Caki2 (cell line): ENCODE data around the gene CASZ1. TPM values are rescaled to one million over a fixed set of nuclear protein-coding genes. Genes with fewer than 3 reads are reported as not detected.

Experiments used
- DNase-seq: peaks from one replicate; pipeline ENCODE4 v3.0.0-alpha.2; 2015; ENCODE audit warnings: low read depth
- in situ Hi-C: cut with HindIII; loops from 2 replicates; pipeline ENCODE4 v1.10.0; 2016; ENCODE audit warnings: low sequenced_read_pairs, low pct_unique_long_range_greater_than_20kb, mixed read lengths
- total RNA-seq: library from RNA; depleted of rRNA; stranded (reverse); fragments of >200 nt; shearing (Covaris generic); gene quantifications from 2 replicates; pipeline ENCODE4 v1.2.3, GENCODE V29; 2014; ENCODE audit warnings: low replicate concordance

CASZ1 gene
- total RNA-seq, 1 experiment from 2014 or later: 3.7 TPM

DNA sequence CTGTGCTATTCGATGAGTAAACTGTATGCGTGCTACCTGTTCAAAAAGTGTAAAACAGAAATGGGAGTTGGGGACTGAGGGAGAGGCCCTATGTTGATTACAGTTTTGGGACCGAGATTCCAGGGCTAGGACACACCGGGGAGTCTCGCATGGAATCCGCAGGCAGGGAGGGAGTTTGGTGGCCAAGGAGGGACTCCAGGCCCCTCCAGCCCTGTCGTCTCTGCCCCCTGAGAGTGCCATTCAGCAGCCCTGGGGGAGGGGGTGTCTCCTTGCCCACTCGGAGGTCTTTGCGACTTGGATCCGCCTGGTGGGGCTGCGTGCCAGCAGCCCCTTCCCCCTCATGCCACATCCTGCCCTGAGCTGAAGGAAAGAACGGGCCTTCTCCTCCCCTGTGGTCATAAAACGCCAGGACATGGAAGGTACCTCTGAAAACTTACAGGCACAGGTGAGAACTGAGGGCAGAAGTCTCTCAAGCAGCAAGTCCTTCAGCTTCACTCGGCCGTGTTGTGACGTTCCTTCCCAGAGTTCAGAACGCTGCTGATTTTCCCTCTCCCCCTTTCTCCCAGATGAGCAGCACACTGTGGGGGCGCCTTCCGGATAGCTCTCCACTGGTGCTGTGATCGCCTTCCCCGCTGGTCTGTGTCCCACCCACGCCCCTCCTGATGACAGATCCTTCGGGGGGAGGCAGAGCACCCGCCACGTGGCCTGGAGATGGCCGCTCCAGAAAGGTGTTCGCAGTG, 180.3 kb downstream of the CASZ1 start:
- in situ Hi-C loops: no loop called here
- no peak for DNase-seq

GRCh38 chr1:10615332-10615731, 181.1 kb downstream of the CASZ1 start:
- no peak for DNase-seq
- in situ Hi-C loops: no loop called here

DNA sequence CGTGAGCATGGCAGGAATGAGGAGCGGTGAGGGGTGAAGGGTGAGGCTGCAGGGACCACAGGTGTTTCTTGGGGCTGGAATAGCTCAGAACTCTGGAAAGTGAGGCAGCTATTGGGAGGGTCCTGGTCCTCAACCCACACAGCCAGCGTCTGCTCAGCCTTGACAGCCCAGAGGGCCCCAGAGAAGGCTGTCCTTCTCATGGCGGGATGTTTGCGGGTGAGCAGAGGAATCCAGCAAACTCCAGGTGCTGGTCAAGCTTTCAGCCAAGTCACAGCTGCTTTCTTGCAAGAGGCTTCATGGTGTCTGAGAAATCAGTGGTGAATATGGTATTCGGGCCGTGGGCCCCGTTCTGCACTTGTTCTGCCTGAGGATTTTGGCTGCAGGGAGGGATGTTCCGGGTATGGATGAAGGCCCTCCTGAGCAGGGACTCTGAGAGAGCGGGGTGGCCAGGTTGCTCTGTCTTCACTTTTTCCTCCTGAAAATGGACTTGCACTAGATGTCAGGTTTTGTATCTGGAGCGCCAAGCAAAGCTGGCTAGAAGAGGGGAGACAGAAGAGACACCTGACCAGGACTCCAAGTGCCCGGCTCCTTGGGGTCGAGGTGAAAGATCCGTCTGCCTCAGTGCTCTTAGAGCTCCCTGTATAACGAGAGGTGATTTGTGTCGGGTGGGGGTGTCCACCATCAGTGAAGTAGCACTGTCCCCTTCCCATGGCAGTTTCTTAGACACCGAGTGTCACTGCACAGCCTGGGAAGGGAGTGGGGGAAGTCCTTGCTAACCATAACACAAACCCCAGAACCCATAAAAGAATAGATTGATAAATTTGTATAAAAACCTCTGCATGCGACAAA, 181.8 kb downstream of the CASZ1 start:
- in situ Hi-C loops: no loop called here
- DNase-seq: no peak

GRCh38 chr1:10613861-10614260, 182.6 kb downstream of the CASZ1 start:
- in situ Hi-C loops: no loop called here
- DNase-seq: no peak

GRCh38 chr1:10613340-10613739, 183.1 kb downstream of the CASZ1 start:
- in situ Hi-C loops: no loop called here
- no peak for DNase-seq

GRCh38 chr1:10612436-10613160, 183.8 kb downstream of the CASZ1 start:
- no peak for DNase-seq
- in situ Hi-C loops: no loop called here

DNA sequence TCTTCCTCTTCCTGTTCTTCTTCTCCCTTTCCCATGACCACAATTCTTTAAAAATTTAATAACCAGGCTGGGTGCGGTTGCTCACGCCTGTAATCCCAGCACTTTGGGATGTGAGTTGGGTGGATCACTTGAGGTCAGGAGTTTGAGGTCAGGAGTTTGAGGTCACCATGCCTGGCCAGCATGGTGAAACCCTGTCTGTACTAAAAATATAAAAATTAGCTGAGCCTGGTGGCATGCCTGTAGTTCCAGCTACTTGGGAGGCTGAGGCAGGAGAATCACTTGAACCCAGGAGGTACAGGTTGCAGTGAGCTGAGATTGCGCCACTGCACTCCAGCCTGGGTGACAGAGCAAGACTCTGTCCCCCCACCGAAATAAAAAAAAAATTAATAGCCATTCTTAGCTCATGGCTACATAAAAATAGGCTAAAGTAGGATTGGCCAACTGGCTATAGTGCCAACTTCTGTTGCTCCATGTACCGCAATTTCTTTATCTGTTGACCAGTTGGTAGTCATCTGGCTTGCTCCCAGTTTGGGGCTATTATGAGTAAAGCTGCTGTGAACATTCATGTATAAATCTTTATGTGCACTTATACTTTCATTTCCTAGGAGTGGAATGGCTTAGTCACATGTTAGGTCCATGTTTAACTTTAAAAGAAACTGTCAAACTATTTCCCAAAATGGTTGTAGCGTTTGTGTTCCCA, 185.4 kb downstream of the CASZ1 start:
- DNase-seq: no peak
- in situ Hi-C loops: no loop called here

DNA sequence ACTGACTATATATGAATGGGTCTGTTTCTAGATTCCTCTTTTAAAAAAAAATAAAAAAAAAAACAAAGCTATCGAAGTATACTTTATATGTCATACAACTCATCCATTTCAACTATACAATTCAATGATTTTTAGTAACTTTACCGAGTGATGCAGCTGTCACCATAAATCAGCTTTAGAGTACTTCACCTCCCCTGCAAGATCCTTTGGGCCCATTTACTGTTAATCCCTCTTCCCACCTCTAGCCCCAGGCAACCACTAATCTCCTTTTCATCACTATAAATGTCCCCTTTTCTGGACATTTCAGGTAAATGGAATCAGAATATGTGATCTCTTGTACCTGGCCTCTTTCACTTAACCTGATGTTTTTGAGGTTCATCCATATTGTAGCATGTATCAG, 187.8 kb downstream of the CASZ1 start:
- in situ Hi-C loops: no loop called here
- DNase-seq: no peak

- in situ Hi-C loops: no loop called here
- DNase-seq: peak; percentile 45
Measured at GRCh38 chr1:10607228-10607627, 189.2 kb downstream of the CASZ1 start.

- in situ Hi-C loops: no loop called here
- peak; percentile 58 for DNase-seq
Measured at GRCh38 chr1:10606064-10606463, 190.4 kb downstream of the CASZ1 start.

DNA sequence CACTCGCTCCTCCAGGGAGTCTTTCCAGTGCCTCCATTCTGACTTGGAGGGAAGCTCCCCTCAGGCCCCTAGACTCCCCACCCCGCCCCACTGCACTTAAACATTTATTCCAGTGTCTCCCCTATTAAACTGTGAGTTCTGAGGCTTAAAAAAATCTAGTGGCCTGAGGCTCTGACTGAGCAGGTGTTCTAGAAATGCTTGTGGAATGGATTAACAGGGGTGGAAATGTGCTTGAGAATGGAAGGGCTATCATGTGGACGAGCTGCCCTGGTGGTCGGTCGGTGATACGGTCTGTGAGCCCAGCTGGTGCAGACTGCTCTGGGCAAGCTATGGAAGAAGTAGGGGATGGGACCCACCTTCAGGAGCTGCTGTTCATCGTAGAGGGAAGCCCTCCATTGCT, 191.5 kb downstream of the CASZ1 start:
- no peak for DNase-seq
- in situ Hi-C loops: no loop called here

- no peak for DNase-seq
- in situ Hi-C loops: no loop called here
Measured at GRCh38 chr1:10602936-10603335, 193.5 kb downstream of the CASZ1 start.

GRCh38 chr1:10601342-10602070, 194.9 kb downstream of the CASZ1 start:
- in situ Hi-C loops: no loop called here
- peak; percentile 23 for DNase-seq

DNA sequence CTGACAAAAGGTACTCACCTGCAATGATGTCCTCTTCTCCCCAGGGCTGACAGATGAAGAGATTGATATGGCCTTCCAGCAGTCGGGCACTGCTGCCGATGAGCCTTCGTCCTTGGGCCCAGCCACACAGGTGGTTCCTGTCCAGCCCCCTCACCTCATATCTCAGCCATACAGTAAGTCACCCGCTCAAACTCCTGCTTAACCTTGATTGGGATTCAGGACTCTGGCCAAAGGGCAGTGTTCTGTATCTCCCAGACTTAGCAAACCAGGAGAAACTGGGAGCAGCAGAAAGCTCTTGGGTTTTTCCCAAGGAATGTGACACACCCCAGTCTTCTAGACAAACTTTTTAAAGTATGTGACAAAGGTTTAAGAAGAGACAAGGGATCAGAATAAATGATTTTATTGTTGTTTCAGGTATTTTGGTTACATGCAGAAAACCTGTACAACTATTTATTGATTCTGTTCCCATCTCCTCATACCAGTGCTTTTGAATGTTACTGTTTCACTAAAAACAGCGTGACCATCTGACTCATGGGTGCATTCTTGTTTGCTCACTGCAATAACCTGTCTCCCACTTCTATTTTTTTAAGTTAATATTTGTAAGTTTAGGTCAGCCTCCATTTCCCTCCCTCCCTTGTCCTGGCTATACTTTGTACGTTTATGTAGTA, 197.1 kb downstream of the CASZ1 start:
- in situ Hi-C loops: no loop called here

GRCh38 chr1:10598389-10598702, 198.1 kb downstream of the CASZ1 start:
- in situ Hi-C loops: no loop called here
- DNase-seq: peak; percentile 59

More for the DNA sequence above, 197.1 kb downstream of the CASZ1 start:
- peak; percentile 97 for DNase-seq

DNA sequence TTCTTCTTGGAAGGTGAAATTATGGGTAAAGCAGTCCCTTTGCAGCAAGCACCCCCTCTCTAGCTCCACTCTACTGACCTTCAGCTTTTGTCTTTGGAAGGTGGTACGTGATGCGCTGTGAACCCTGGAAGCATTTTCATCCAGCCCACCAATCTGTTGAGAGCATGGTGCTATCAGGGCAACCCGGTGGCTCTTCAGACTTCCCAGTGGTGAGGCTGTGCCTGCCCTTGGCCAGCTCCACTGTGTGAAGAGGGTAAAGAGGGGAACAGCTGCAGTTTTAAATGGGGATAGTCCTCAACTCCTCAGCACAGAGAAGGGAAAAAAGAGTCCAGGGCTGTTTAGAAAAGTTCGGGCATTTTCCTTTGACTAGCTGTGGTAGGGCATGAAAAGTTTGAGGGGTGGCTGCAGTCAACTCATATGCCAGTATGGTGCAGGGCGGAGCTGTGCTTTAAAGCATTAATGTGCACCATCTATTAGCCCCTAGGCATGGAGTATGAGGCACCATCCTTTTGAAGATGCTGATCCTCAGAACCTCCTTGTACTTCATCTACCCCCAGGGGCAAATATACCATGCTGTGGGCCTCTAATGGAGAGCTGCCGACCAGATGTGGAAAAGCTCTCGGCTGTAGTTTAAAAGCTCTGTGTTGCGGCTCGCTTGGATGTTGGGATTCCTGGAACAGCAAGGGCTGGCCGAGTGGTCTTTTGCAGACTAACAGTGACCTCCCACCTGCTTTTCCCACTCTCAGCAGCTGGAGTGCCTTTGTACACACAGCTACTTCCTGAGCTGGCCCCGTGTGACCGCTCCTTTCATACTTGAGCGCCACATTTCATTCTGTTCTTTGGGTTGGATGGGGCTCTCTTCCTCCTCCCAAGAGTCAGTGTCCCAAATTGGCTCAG, 198.7 kb downstream of the CASZ1 start:
- no peak for DNase-seq
- in situ Hi-C loops: no loop called here

DNA sequence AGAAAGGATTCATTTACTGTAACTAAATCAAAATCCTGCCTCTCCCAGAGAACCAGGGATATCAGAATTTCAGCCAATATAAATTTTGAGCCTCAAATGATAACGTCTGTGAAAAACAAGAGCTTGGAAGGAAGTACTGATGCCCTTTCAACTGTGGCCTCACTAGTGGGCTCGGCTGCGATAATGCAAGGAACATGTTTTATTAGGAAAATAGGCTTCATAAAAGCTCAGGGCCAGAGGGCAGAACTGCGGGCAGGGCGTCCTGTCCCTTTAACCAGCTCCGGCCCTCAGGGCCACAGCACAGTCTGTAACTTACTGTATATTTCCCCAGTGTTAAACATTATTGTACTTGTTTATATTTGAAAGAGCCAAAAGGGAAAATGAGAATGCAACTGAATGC, 199.7 kb downstream of the CASZ1 start:
- in situ Hi-C loops: no loop called here

More for the DNA sequence above, 199.7 kb downstream of the CASZ1 start:
- DNase-seq: no peak
